A673 (cell line): ENCODE data around the gene SMIM44. TPM values are rescaled to one million over a fixed set of nuclear protein-coding genes. Genes with fewer than 3 reads are reported as not detected.
A peak's percentile ranks its signal among the peaks of the same experiment; 100 is the strongest.

Experiments
- BruUV-seq: library from RNA; stranded (reverse); fragments of 400-500 nt; replicated peaks from 2 replicates; lab custom pipeline; 2021; lab: Mats Ljungman, UMichigan
- CTCF ChIA-PET: fragments of 300-600 bp; sonication (Branson Sonifier 250); formaldehyde crosslinking; loops from one replicate; lab custom pipeline; 2022; ENCODE audit warnings: antibody characterized with exemption; lab: Charles Lee
- POLR2A ChIA-PET: fragments of 300-600 bp; sonication (Branson Sonifier 250); formaldehyde crosslinking; loops from one replicate; lab custom pipeline; 2022; ENCODE audit warnings: antibody characterized with exemption; ENCODE audit not compliant: low non-redundant PET; lab: Charles Lee
- DNase-seq: peaks from one replicate; pipeline ENCODE4 v3.0.0-alpha.2; 2015; ENCODE audit warnings: low spot score
- H3K27ac ChIP-seq: fragments of 200-600 bp; sonication (generic); 2 replicates; pipeline ENCODE4 v1.5.1; 2016; ENCODE audit warnings: mixed run types, low read depth, mild to moderate bottlenecking, mixed read lengths, antibody characterized with exemption, low read length; ENCODE audit not compliant: poor library complexity, severe bottlenecking
- H3K27me3 ChIP-seq: fragments of 200-600 bp; sonication (generic); replicated peaks from 2 replicates; pipeline ENCODE4 v1.6.1; 2017; ENCODE audit warnings: mixed run types, low read depth, mild to moderate bottlenecking, mixed read lengths, antibody characterized with exemption, low read length; ENCODE audit not compliant: insufficient read depth, poor library complexity
- H3K36me3 ChIP-seq: fragments of 200-600 bp; sonication (generic); 2 replicates; pipeline ENCODE4 v1.6.1; 2016; ENCODE audit warnings: mixed run types, mild to moderate bottlenecking, mixed read lengths, antibody characterized with exemption, low read length; ENCODE audit not compliant: insufficient read depth, poor library complexity, severe bottlenecking
- H3K4me1 ChIP-seq: fragments of 200-600 bp; sonication (generic); 2 replicates; pipeline ENCODE4 v1.6.1; 2017; ENCODE audit warnings: mixed run types, mild to moderate bottlenecking, mixed read lengths, antibody characterized with exemption, low read length; ENCODE audit not compliant: insufficient read depth, poor library complexity, severe bottlenecking
- H3K4me3 ChIP-seq: fragments of 200-600 bp; sonication (generic); 2 replicates; pipeline ENCODE4 v1.5.1; 2016; ENCODE audit warnings: low read depth, mixed run types, mild to moderate bottlenecking, mixed read lengths, low read length; ENCODE audit not compliant: poor library complexity, severe bottlenecking
- H3K9me3 ChIP-seq: fragments of 200-600 bp; sonication (generic); 2 replicates; pipeline ENCODE4 v1.6.1; 2016; ENCODE audit warnings: mixed run types, low read depth, mild to moderate bottlenecking, mixed read lengths, antibody characterized with exemption, low read length; ENCODE audit not compliant: poor library complexity, severe bottlenecking
- EZH2 ChIP-seq: fragments of 200-600 bp; sonication (generic); IDR thresholded peaks from 2 replicates; pipeline ENCODE4 v1.6.1; 2017; ENCODE audit warnings: borderline replicate concordance, low read depth, mild to moderate bottlenecking, mixed read lengths, antibody characterized with exemption, low read length; ENCODE audit not compliant: poor library complexity, severe bottlenecking
- intact Hi-C: fragments of 100-400 bp; cut with micrococcal nuclease; formaldehyde crosslinking; loops from one replicate; pipeline ENCODE4 v1.10.0; 2022; ENCODE audit not compliant: unreplicated experiment
- total RNA-seq: library from RNA; stranded (reverse); gene quantifications from 2 replicates; pipeline ENCODE4 v1.2.3, GENCODE V29; 2021
- TF ChIP-seq, protein P1 (sequence below): fragments of 300-800, 200-600 bp; sonication (generic); conservative IDR thresholded peaks from 2 replicates; pipeline ENCODE4 v1.5.1; 2017; ENCODE audit warnings: low read depth, mild to moderate bottlenecking, antibody characterized with exemption, low read length, moderate library complexity, mixed read lengths

Gene SMIM44
- total RNA-seq, 1 experiment from 2014 or later = not detected

DNA sequence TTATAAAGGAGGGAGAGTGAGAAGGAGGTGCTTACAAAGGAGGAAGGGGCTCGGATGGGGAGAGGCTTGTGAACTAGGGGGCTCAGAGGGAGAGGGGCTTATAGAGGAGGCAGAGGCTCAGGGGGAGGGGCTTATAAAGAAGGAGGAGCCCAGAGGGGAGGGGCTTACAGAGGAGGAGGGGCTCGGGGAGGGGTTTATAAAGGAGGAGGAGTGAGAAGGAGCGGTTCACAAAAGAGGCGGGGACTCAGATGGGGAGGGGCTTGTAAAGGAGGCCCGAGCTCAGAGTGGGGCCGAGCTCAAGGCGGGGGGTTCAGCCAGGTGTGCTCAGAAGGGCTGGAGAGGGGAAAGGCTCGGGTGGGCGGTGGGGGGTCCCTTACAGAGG is 3.4 kb downstream of the SMIM44 start:
- no TSS peak for BruUV-seq
- Histone ChIP-seq H3K36me3 (no peaks in the 10 kb centered on the region), H3K9me3 (no peaks in the 10 kb centered on the region), H3K27ac (no peak overlapping the region), H3K27me3 (peaks cover 40% of the 10 kb centered on the region), H3K4me1 (no peaks in the 10 kb centered on the region), H3K4me3 (no peak overlapping the region)
- peak; percentile 43 for DNase-seq
- intact Hi-C loops = no loop called here
- no peak for TF ChIP-seq EZH2
- TF ChIP-seq, protein P1, sequence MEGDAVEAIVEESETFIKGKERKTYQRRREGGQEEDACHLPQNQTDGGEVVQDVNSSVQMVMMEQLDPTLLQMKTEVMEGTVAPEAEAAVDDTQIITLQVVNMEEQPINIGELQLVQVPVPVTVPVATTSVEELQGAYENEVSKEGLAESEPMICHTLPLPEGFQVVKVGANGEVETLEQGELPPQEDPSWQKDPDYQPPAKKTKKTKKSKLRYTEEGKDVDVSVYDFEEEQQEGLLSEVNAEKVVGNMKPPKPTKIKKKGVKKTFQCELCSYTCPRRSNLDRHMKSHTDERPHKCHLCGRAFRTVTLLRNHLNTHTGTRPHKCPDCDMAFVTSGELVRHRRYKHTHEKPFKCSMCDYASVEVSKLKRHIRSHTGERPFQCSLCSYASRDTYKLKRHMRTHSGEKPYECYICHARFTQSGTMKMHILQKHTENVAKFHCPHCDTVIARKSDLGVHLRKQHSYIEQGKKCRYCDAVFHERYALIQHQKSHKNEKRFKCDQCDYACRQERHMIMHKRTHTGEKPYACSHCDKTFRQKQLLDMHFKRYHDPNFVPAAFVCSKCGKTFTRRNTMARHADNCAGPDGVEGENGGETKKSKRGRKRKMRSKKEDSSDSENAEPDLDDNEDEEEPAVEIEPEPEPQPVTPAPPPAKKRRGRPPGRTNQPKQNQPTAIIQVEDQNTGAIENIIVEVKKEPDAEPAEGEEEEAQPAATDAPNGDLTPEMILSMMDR = no peak
- ChIA-PET POLR2A (interaction anchor here (0.6 kb wide), 1 partner anchor 204 kb away, joined by 3 read pairs; no protein-coding TSS in a partner anchor), CTCF (interaction anchor here (0.5 to 1.0 kb wide), 5 partner anchors 10 to 175 kb away, joined by 3 to 6 read pairs (median 4); no protein-coding TSS in a partner anchor)

DNA sequence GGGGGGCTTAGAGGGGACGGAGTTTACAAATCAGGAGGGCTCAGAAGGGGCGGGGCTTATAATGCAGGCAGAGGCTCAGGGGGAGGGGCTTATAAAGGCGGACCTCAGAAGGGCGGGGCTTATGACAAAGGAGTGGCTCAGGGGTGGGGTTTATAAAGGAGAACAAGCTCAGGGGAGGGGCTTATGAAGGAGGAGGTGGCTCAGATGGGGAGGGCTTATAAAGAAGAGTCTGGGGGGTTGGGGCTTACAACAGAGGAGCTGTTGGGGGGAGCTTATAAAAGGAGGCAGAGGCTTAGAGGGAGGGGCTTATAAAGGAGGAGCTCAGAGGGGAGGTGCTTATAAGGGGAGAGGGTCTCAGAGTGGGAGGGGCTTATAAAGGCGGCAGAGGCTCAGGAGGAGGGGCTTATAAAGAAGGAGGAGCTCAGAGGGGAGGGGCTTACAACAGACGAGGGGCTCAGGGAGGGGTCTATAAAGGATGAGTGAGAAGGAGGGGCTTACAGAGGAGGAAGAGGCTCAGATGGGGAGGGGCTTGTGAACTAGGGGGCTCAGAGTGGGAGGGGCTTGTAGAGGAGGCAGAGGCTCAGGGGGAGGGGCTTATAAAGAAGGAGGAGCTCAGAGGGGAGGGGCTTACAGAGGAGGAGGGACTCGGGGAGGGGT is 3.9 kb downstream of the SMIM44 start:
- no peak overlapping the region for H3K4me3 ChIP-seq

DNA sequence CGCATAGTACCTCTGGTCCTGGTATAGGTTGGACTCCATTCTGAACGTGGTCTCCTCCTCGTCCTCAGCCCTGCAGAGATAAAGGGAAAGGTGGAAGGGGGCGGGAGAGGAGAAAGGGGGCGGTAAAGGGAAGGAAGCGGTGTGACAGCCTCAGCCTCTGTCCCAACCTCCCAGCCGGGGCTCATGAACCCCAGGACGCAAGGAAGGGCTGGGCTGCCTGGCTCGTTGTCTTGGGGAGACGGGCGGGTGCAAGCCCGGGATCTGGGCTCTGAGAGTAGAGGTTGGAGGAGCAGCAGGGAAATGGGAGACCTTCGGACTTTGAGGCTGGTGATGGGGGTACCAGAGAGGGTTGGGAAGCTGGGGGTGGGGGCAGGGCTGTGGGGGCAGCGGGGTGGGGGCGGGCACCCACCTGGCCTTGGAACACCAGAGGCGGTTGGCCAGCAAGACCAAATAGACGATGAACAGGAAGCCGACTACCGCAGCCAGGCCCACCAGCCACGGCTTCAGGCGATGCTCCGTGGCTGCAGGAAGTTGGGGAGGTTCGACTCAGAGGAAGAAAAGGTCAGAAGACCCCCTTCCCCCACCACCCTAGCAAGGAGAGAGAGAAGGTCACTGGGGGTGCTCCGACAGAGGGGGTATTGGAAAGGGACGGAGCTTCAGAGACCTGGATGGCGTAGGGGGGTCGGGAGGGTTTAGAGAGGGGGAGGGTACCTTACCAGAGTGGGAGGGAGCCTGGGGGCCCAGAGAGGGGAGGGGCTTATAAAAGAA is 4.6 kb downstream of the SMIM44 start:
- H3K27ac ChIP-seq = no peak overlapping the region
- BruUV-seq = no TSS peak
- no peaks in the 10 kb centered on the region for H3K36me3 ChIP-seq
- ChIA-PET POLR2A (interaction anchor here (0.6 kb wide), 1 partner anchor 132 kb away, joined by 3 read pairs; no protein-coding TSS in a partner anchor), CTCF (no interaction called here)
- no peaks in the 10 kb centered on the region for H3K9me3 ChIP-seq
- TF ChIP-seq, protein P1 = no peak
- DNase-seq = no peak
- intact Hi-C loops = no loop called here
- H3K27me3 ChIP-seq = peaks cover 29% of the 10 kb centered on the region
- no peak overlapping the region for H3K4me3 ChIP-seq
- no peaks in the 10 kb centered on the region for H3K4me1 ChIP-seq

More for the DNA sequence above, 3.9 kb downstream of the SMIM44 start:
- H3K36me3 ChIP-seq = no peaks in the 10 kb centered on the region
- peaks cover 34% of the 10 kb centered on the region for H3K27me3 ChIP-seq
- no peak overlapping the region for H3K27ac ChIP-seq
- no peaks in the 10 kb centered on the region for H3K9me3 ChIP-seq
- intact Hi-C loops = no loop called here
- DNase-seq = peak; percentile 68
- TF ChIP-seq, protein P1 = no peak
- TF ChIP-seq EZH2 = no peak
- no TSS peak for BruUV-seq
- ChIA-PET CTCF (interaction anchor here (0.5 to 1.0 kb wide), 5 partner anchors 9 to 174 kb away, joined by 3 to 6 read pairs (median 4); no protein-coding TSS in a partner anchor), POLR2A (interaction anchor here (0.6 kb wide), 2 partner anchors 131 to 203 kb away, joined by 3 read pairs; no protein-coding TSS in a partner anchor)
- H3K4me1 ChIP-seq = no peaks in the 10 kb centered on the region
